Endodermal cell (in vitro differentiated cells): ENCODE measurements around the gene AP5M1. TPM values are rescaled to one million over a fixed set of nuclear protein-coding genes. Genes with fewer than 3 reads are reported as not detected.
A peak's percentile ranks its signal among the peaks of the same experiment; 100 is the strongest.
"Not testable (repeated sequence)": the region's sequence is repeated elsewhere in the genome, so short reads cannot be mapped to it uniquely, and the experiment has no call there.

ENCODE experiments used
- DNase-seq: peaks from one replicate; pipeline ENCODE4 v3.0.0-alpha.2; 2017
- H3K27ac ChIP-seq: 2 replicates; pipeline ENCODE4 v1.5.1; 2013; ENCODE audit warnings: mild to moderate bottlenecking, low read depth, low read length, moderate library complexity
- H3K27me3 ChIP-seq: 2 replicates; pipeline ENCODE4 v1.6.1; 2013; ENCODE audit warnings: mild to moderate bottlenecking, low read length, moderate library complexity; ENCODE audit not compliant: insufficient read depth, control insufficient read depth, poor library complexity, severe bottlenecking
- H3K36me3 ChIP-seq: 2 replicates; pipeline ENCODE4 v1.7.0; 2013; ENCODE audit warnings: mild to moderate bottlenecking, low read length, moderate library complexity; ENCODE audit not compliant: control insufficient read depth, insufficient read depth
- H3K4me1 ChIP-seq: one replicate; pipeline ENCODE4 v1.7.0; 2013; ENCODE audit warnings: low read length; ENCODE audit not compliant: control insufficient read depth, insufficient read depth
- H3K4me3 ChIP-seq: 2 replicates; pipeline ENCODE4 v1.5.1; 2013; ENCODE audit warnings: mild to moderate bottlenecking, low read length, moderate library complexity
- H3K9ac ChIP-seq: 2 replicates; pipeline ENCODE4 v1.6.1; 2013; ENCODE audit warnings: mild to moderate bottlenecking, low read length, moderate library complexity; ENCODE audit not compliant: poor library complexity, severe bottlenecking; ENCODE audit errors: extremely low read depth
- H3K9me3 ChIP-seq: 2 replicates; pipeline ENCODE4 v1.6.1; 2013; ENCODE audit warnings: mild to moderate bottlenecking, low read length, moderate library complexity; ENCODE audit not compliant: control insufficient read depth
- H3K27ac Mint-ChIP-seq: 2 replicates; pipeline ENCODE4 v1.8.0; 2020; ENCODE audit warnings: mixed read lengths
- H3K27me3 Mint-ChIP-seq: 2 replicates; pipeline ENCODE4 v1.8.0; 2021; ENCODE audit warnings: mild to moderate bottlenecking, mixed read lengths; ENCODE audit not compliant: insufficient read depth
- H3K36me3 Mint-ChIP-seq: 2 replicates; pipeline ENCODE4 v1.8.0; 2020; ENCODE audit warnings: low read depth, mixed read lengths
- H3K4me1 Mint-ChIP-seq: 2 replicates; pipeline ENCODE4 v1.8.0; 2020; ENCODE audit warnings: mixed read lengths
- H3K4me3 Mint-ChIP-seq: 2 replicates; pipeline ENCODE4 v1.8.0; 2020; ENCODE audit warnings: mild to moderate bottlenecking, moderate library complexity, mixed read lengths
- H3K9me3 Mint-ChIP-seq: 2 replicates; pipeline ENCODE4 v1.8.0; 2020; ENCODE audit warnings: mild to moderate bottlenecking, mixed read lengths
- WGBS, 2 experiments: methylation state at CpG; one replicate each; pipeline versions ENCODE4 v1.1.5 to v1.1.7; 2013; ENCODE audit warnings: missing lambda C conversion rate in 2 of 2, mixed read lengths in 1 of 2; ENCODE audit not compliant: insufficient coverage in 1 of 2, insufficient read length in 1 of 2; 5-methylcytosine and 5-hydroxymethylcytosine counted together
- total RNA-seq, 2 donors: library from RNA; stranded (reverse); fragmentation: NEBNext Ultra II Directional in 1 of 2; extraction: Animal tissue kit (Norgen Biotek cat#: 25700) in 1 of 2; gene quantifications; 2 replicates in 1 of 2; 3 replicates in 1 of 2; pipeline ENCODE4 v1.2.1, GENCODE V29; 2021
- TF ChIP-seq, protein P1 (sequence below): fragments of 200-600 bp; sonication (generic); conservative IDR thresholded peaks from 2 replicates; pipeline ENCODE4 v1.5.0; 2021; ENCODE audit warnings: antibody characterized with exemption, mild to moderate bottlenecking

The AP5M1 gene
- total RNA-seq, 2 donors from 2014 or later: 53.9 to 58.4 TPM

DNA sequence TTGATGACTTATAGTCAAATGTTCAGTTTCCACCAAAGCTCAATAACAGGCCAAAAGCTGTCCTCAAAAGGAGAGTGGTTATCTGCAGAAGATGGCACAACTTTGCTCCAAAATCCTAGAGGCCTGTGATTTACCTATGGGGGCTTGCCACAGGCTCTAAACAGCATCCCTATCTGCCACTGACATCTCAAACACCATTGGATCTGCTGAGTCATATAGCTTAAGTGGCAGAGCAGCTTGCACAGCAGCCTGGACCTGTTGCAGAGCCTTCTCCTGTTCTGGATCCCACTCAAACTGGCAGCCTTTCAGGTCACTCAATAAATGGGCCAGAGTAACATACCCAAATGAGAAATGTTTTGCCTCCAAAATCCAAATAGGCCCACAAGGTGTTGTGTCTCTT lies 61.1 kb downstream of the AP5M1 start:
- DNase-seq: no peak
- no peak overlapping the region for H3K4me3 ChIP-seq
- no peak overlapping the region for H3K9ac ChIP-seq
- Mint-ChIP-seq H3K36me3 (peaks cover 12% of the 10 kb centered on the region), H3K27ac (no peak overlapping the region), H3K9me3 (peaks cover 33% of the 10 kb centered on the region), H3K4me3 (no peak overlapping the region), H3K27me3 (peaks cover 2% of the 10 kb centered on the region), H3K4me1 (no peaks in the 10 kb centered on the region)
- no peaks in the 10 kb centered on the region for H3K36me3 ChIP-seq
- no peak overlapping the region for H3K27ac ChIP-seq
- peaks cover 15% of the 10 kb centered on the region for H3K9me3 ChIP-seq
- no peaks in the 10 kb centered on the region for H3K4me1 ChIP-seq
- no peaks in the 10 kb centered on the region for H3K27me3 ChIP-seq
- TF ChIP-seq, protein P1, sequence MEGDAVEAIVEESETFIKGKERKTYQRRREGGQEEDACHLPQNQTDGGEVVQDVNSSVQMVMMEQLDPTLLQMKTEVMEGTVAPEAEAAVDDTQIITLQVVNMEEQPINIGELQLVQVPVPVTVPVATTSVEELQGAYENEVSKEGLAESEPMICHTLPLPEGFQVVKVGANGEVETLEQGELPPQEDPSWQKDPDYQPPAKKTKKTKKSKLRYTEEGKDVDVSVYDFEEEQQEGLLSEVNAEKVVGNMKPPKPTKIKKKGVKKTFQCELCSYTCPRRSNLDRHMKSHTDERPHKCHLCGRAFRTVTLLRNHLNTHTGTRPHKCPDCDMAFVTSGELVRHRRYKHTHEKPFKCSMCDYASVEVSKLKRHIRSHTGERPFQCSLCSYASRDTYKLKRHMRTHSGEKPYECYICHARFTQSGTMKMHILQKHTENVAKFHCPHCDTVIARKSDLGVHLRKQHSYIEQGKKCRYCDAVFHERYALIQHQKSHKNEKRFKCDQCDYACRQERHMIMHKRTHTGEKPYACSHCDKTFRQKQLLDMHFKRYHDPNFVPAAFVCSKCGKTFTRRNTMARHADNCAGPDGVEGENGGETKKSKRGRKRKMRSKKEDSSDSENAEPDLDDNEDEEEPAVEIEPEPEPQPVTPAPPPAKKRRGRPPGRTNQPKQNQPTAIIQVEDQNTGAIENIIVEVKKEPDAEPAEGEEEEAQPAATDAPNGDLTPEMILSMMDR: no peak

DNA sequence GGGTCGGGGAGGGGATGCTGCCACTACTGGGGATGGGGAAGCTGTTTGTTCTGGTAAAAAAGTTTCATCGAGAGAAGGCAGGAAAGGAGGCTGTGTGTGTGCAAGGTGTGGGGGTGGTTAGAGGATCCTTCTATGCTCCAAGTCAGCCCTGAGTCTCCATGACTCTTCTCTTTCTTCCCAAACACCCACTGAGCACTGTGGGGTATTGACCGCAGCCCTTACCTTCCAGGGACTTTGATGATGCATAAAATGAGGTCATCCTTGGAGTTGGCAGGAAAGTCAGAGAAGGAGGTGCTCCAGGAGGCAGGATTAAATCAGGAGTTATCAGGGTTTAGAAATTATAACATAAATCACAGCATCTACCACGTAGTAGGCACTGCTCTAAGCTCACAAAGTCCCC lies 63.7 kb downstream of the AP5M1 start:
- H3K4me3 Mint-ChIP-seq: not testable (repeated sequence)
- WGBS, 2 experiments: 90 to 100% methylated on average over 1 to 3 of the region's 4 CpGs
- peaks cover 53% of the 10 kb centered on the region for H3K9me3 Mint-ChIP-seq

DNA sequence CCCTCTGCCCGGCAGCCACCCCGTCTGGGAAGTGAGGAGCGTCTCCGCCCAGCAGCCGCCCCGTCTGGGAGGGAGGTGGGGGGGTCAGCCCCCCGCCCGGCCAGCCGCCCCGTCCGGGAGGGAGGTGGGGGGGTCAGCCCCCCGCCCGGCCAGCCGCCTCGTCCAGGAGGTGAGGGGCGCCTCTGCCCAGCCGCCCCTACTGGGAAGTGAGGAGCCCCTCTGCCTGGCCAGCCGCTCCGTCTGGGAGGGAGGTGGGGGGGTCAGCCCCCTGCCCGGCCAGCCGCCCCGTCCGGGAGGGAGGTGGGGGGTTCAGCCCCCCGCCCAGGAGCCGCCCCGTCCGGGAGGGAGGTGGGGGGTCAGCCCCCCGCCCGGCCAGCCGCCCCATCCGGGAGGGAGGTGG lies 65.0 kb downstream of the AP5M1 start:
- DNase-seq, H3K9ac ChIP-seq, H3K4me1 ChIP-seq, H3K4me3 Mint-ChIP-seq, H3K27ac ChIP-seq, H3K4me3 ChIP-seq, H3K27ac Mint-ChIP-seq, H3K27me3 ChIP-seq, H3K36me3 ChIP-seq, H3K27me3 Mint-ChIP-seq, H3K4me1 Mint-ChIP-seq: not testable (repeated sequence)
- 91% methylated on average over 6 of the region's 31 CpGs; no CpG with 5 or more reads in 1 of the 2 experiments for WGBS, 2 experiments
- Mint-ChIP-seq H3K9me3 (peaks cover 55% of the 10 kb centered on the region), H3K36me3 (peaks cover 26% of the 10 kb centered on the region)
- peaks cover 22% of the 10 kb centered on the region for H3K9me3 ChIP-seq

More for the DNA sequence above, 63.7 kb downstream of the AP5M1 start:
- not testable (repeated sequence) for H3K27me3 Mint-ChIP-seq, H3K27ac Mint-ChIP-seq, H3K4me3 ChIP-seq, H3K4me1 Mint-ChIP-seq, H3K27me3 ChIP-seq, H3K27ac ChIP-seq, H3K4me1 ChIP-seq, DNase-seq, H3K9ac ChIP-seq, H3K36me3 ChIP-seq
- H3K36me3 Mint-ChIP-seq: peaks cover 26% of the 10 kb centered on the region
- H3K9me3 ChIP-seq: peaks cover 22% of the 10 kb centered on the region

DNA sequence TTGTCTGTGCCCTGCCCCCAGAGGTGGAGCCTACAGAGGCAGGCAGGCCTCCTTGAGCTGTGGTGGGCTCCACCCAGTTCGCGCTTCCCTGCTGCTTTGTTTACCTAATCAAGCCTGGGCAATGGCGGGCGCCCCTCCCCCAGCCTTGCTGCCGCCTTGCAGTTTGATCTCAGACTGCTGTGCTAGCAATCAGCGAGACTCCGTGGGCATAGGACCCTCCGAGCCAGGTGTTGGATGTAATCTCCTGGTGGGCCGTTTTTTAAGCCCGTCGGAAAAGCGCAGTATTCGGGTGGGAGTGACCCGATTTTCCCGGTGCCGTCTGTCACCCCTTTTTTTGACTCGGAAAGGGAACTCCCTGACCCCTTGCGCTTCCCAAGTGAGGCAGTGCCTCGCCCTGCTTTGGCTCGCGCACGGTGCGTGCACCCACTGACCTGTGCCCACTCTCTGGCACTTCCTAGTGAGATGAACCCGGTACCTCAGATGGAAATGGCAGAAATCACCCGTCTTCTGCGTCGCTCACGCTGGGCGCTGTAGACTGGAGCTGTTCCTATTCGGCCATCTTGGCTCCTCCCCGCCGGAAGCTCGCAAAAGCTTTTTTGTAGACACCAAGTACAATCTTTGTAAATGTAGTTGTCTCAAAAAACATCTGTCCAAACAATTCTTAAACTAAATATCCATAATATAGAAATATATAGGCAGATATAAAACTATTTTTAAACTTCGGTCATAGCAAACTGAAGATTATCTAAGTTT lies 75.0 kb downstream of the AP5M1 start:
- H3K4me3 ChIP-seq, H3K27me3 ChIP-seq, H3K4me1 ChIP-seq, H3K36me3 ChIP-seq, H3K27me3 Mint-ChIP-seq, H3K9ac ChIP-seq, H3K27ac ChIP-seq, H3K4me1 Mint-ChIP-seq, H3K36me3 Mint-ChIP-seq: not testable (repeated sequence)
- Mint-ChIP-seq H3K9me3 (peaks cover 33% of the 10 kb centered on the region), H3K4me3 (peak overlapping the region; percentile 59), H3K27ac (peak overlapping the region; percentile 94)
- DNase-seq: peak; percentile 50
- WGBS, 2 experiments: 62 to 73% methylated on average over 16 to 32 of the region's 34 CpGs
- H3K9me3 ChIP-seq: peaks cover 23% of the 10 kb centered on the region
